Measurements from ENCODE around the gene HLA-DMA. TPM values are rescaled to one million over a fixed set of nuclear protein-coding genes. Genes with fewer than 3 reads are reported as not detected.
A peak's percentile ranks its signal among the peaks of the same experiment; 100 is the strongest.
"Not testable (repeated sequence)": the region's sequence is repeated elsewhere in the genome, so short reads cannot be mapped to it uniquely, and the experiment has no call there.

Gene HLA-DMA
- total RNA-seq, 1 donor from 2014 or later = 5.4 TPM

DNA sequence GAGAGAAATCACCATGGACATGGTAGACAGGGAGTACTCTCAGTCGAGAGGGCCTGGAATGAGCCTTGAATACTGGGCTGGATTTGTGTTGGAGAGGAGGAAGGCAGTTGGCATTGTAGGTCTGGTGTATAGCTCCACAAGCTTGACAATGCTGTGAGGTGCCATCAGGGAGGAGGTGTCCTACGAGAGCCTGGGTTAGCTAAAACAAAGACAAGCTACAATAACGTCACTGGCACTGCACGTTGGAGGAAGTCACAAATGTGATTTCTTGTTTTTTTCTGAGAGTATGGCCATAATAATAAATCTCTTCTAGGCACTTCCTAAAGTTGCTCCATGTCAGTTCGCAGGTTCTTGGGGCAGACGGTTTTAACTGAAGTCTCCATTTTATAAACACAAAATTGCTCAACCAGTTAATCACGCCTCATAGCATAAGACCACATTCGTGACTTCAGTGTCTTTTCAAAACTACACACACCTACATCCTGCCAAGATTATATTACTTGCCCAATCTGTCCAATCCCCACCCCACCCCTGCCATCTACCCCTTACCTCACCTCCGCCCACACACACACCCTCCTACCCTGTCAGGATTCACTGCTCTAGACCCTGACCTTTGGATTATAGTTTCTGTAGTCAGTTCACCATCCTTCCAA lies 7.7 kb downstream of the HLA-DMA start:
- H3K9me3 Mint-ChIP-seq (ENCODE audit: low read depth) = no peaks in the 10 kb centered on the region
- H3K4me3 Mint-ChIP-seq (ENCODE audit: unreplicated experiment) = no peak overlapping the region
- H3K27me3 Mint-ChIP-seq (ENCODE audit: low read depth) = peaks cover 25% of the 10 kb centered on the region
- H3K27ac Mint-ChIP-seq (ENCODE audit: unreplicated experiment) = no peak overlapping the region
- peaks cover 3% of the 10 kb centered on the region for H3K4me1 Mint-ChIP-seq (ENCODE audit: low read depth)
- no peak for TF ChIP-seq CTCF (IDR thresholded peaks at IDR 0.05)
- no peak for DNase-seq (ENCODE audit: low spot score)
- H3K36me3 Mint-ChIP-seq (ENCODE audit: low read depth) = no peaks in the 10 kb centered on the region

DNA sequence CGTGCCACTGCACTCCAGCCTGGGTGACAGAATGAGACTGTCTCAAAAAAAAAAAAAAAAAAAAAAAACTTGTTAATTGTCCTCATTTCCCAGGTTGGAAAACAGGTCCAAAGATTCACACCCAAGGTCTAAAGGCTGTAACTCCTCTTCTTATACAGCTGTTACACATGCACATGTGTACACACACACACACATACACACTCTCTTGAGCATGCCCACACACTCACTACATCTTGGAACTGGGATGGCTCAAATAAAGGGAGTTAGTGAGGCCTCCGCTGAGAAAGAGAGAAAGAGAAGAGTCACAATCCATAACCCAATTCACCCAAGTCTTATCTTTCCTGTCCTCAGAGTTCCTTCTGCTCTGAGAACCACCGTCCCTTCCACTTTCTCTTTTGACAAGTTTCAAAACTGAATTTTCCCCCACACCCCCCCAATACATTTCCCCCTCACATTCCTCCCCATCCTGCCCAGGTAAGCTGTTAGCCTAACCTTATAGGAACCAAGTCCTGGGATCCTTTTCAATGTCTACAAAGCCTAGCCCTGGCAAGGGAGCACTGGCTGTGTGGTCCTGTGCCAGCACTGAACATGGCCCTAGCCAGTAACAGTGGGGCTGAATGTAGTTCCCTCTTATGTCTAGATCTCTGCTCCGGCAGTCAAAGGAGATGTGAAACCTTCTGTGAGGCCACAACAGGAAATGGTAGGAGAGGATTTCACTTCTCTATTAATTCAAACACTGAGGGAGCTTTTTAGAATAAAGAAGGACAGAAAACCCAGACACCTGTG lies 8.8 kb downstream of the HLA-DMA start:
- H3K27me3 Mint-ChIP-seq (ENCODE audit: low read depth) = peaks cover 31% of the 10 kb centered on the region
- H3K27ac Mint-ChIP-seq (ENCODE audit: unreplicated experiment) = no peak overlapping the region
- H3K9me3 Mint-ChIP-seq (ENCODE audit: low read depth) = no peaks in the 10 kb centered on the region
- no peaks in the 10 kb centered on the region for H3K36me3 Mint-ChIP-seq (ENCODE audit: low read depth)
- TF ChIP-seq CTCF (IDR thresholded peaks at IDR 0.05) = no peak
- no peak for DNase-seq (ENCODE audit: low spot score)
- no peak overlapping the region for H3K4me3 Mint-ChIP-seq (ENCODE audit: unreplicated experiment)
- H3K4me1 Mint-ChIP-seq (ENCODE audit: low read depth) = peaks cover 3% of the 10 kb centered on the region

DNA sequence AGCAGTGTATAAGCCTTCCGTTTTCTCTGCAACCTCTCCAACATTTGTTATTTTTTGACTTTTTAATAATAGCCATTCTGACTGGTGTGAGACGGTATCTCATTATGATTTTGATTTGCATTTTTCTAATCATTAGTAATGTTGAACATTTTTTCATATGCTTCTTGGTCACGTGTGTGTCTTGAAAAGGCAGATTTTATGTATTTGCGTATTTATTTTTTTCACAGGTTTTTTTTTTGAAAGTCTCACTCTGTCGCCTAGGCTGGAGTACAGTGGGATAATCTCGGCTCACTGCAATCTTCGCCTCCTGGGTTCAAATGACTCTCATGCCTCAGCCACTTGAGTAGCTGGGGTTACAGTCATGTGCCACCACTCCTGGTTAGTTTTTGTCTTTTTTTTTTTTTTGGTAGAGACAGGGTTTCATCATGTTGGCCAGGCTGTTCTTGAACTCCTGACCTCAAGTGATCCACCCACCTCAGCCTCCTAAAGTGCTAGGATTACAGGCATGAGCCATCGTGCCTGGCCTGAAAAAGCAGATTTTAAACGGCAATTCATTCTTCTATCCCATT lies 10.3 kb downstream of the HLA-DMA start:
- H3K4me3 Mint-ChIP-seq (ENCODE audit: unreplicated experiment); H3K27ac Mint-ChIP-seq (ENCODE audit: unreplicated experiment); DNase-seq (ENCODE audit: low spot score); H3K4me1 Mint-ChIP-seq (ENCODE audit: low read depth); H3K9me3 Mint-ChIP-seq (ENCODE audit: low read depth); H3K36me3 Mint-ChIP-seq (ENCODE audit: low read depth): not testable (repeated sequence)
- H3K27me3 Mint-ChIP-seq (ENCODE audit: low read depth) = peaks cover 36% of the 10 kb centered on the region

DNA sequence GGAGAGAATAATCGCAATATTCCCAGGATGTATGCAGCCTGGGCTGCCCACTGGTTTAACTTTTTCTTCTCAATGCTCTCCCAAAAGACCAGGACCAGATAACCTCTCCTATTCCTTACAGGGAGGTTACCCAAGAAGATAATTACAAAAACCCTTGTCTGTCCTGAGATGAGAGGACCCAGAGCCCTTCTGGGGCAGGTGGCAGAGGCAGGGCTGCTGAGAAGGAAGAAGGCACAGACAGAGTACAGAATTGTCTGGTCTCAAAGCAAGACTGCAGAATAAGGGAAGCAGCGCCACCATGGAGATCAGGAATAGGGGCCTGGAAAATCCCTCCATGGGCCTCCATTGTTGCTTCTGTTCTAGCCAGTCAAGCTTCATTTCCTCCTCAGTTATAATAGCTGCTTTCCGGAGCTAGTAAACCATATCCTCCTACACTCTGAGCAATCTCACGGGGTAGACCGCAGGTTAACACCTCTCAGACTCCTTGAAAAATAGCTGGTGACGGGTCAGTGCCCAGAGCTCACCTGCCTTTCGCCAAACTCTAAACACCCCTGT lies 11.6 kb downstream of the HLA-DMA start:
- no peak for TF ChIP-seq CTCF (IDR thresholded peaks at IDR 0.05)
- no peak overlapping the region for H3K4me3 Mint-ChIP-seq (ENCODE audit: unreplicated experiment)
- no peaks in the 10 kb centered on the region for H3K36me3 Mint-ChIP-seq (ENCODE audit: low read depth)
- peaks cover 3% of the 10 kb centered on the region for H3K4me1 Mint-ChIP-seq (ENCODE audit: low read depth)
- no peaks in the 10 kb centered on the region for H3K9me3 Mint-ChIP-seq (ENCODE audit: low read depth)
- no peak for DNase-seq (ENCODE audit: low spot score)
- H3K27me3 Mint-ChIP-seq (ENCODE audit: low read depth) = peaks cover 42% of the 10 kb centered on the region
- no peak overlapping the region for H3K27ac Mint-ChIP-seq (ENCODE audit: unreplicated experiment)

DNA sequence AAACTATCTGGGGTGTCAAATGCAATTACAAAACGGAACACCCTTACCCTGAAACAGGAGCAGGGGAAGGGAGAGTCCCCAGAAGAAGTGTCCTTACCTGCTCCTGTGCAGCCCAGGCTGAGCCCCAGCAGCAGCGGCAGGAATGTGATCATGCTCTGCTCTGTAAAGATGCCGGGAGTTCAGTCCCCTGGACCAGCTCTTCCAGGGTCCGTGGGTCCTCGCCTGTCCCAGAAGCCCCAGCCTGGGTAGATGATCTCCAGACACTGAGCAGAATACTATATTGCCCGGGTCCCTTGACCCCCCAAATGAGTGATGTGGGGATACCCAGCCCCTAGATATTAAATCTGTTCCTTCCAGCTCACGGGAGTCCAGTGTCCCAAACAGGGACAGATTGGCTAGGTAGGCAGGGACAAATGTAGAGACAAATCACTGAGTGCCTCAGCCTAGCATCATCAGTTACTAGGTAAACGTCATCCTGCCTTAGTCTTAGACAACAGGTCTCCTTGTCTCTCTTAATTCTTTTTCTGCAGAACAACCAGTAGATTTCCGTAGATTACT lies 12.2 kb downstream of the HLA-DMA start, which contains the start of gene HLA-DMB:
Gene HLA-DMB, minus strand, starts transcription at position 373 of the 558 bp plus-strand sequence. Its CDS starts 221 bp downstream, at position 152.
- H3K27me3 Mint-ChIP-seq (ENCODE audit: low read depth) = peaks cover 48% of the 10 kb centered on the region
- H3K27ac Mint-ChIP-seq (ENCODE audit: unreplicated experiment) = no peak within 1 kb of the TSS
- DNase-seq (ENCODE audit: low spot score) = no peak
- H3K9me3 Mint-ChIP-seq (ENCODE audit: low read depth) = no peaks in the 10 kb centered on the region
- peak within 1 kb of the TSS; percentile 59 for H3K4me3 Mint-ChIP-seq (ENCODE audit: unreplicated experiment)
- no peaks in the 10 kb centered on the region for H3K36me3 Mint-ChIP-seq (ENCODE audit: low read depth)
- no peak for TF ChIP-seq CTCF (IDR thresholded peaks at IDR 0.05)
- peaks cover 3% of the 10 kb centered on the region for H3K4me1 Mint-ChIP-seq (ENCODE audit: low read depth)
